Thoracic aorta (tissue), 2 donors: ENCODE results near the gene RPS6KA3. TPM values are rescaled to one million over a fixed set of nuclear protein-coding genes. Genes with fewer than 3 reads are reported as not detected.

Source experiments
- ATAC-seq: fragments of 150-250 bp; one replicate; pipeline ENCODE4 v1.8.0; 2017; ENCODE audit warnings: low read depth; ENCODE audit not compliant: insufficient number of reproducible peaks, low FRiP score
- DNase-seq: peaks from one replicate; pipeline ENCODE4 v3.0.0-alpha.2; 2020; ENCODE audit warnings: low spot score
- H3K27ac ChIP-seq, 2 donors: fragments of 200-600 bp; sonication (generic); 1 replicate in 1 of 2; 2 replicates in 1 of 2; pipeline ENCODE4 v1.5.1; 2016; ENCODE audit warnings: mild to moderate bottlenecking in 2 of 2, moderate library complexity in 2 of 2
- H3K27me3 ChIP-seq: fragments of 200-600 bp; sonication (generic); replicated peaks from 2 replicates; pipeline ENCODE4 v1.6.0; 2016; ENCODE audit warnings: mild to moderate bottlenecking; ENCODE audit not compliant: insufficient read depth
- H3K36me3 ChIP-seq: fragments of 200-600 bp; sonication (generic); one replicate; pipeline ENCODE4 v1.5.1; 2016
- H3K4me1 ChIP-seq, 2 donors: fragments of 200-600 bp; sonication (generic); 1 replicate in 1 of 2; 2 replicates in 1 of 2; pipeline versions ENCODE4 v1.5.1 to v1.6.0; 2016; ENCODE audit warnings: low read depth in 2 of 2, mild to moderate bottlenecking in 1 of 2; ENCODE audit not compliant: control insufficient read depth in 1 of 2
- H3K4me3 ChIP-seq: fragments of 200-600 bp; sonication (generic); 2 replicates; pipeline ENCODE4 v1.5.1; 2016; ENCODE audit warnings: mild to moderate bottlenecking
- H3K9me3 ChIP-seq: fragments of 200-600 bp; sonication (generic); 2 replicates; pipeline ENCODE4 v1.5.1; 2016
- total RNA-seq, 2 donors: library from RNA; depleted of rRNA; stranded (reverse); fragments of >200 nt; gene quantifications; one replicate each; pipeline versions ENCODE4 v1.1.0 to v1.2.3, GENCODE V29; 2016
- TF ChIP-seq, protein P1 (sequence below): fragments of 200-600 bp; sonication (generic); IDR thresholded peaks from one replicate; pipeline ENCODE4 v1.5.1; 2019; ENCODE audit warnings: antibody characterized with exemption

RPS6KA3 gene
- total RNA-seq, 2 donors from 2014 or later = 24.0 to 64.5 TPM

DNA sequence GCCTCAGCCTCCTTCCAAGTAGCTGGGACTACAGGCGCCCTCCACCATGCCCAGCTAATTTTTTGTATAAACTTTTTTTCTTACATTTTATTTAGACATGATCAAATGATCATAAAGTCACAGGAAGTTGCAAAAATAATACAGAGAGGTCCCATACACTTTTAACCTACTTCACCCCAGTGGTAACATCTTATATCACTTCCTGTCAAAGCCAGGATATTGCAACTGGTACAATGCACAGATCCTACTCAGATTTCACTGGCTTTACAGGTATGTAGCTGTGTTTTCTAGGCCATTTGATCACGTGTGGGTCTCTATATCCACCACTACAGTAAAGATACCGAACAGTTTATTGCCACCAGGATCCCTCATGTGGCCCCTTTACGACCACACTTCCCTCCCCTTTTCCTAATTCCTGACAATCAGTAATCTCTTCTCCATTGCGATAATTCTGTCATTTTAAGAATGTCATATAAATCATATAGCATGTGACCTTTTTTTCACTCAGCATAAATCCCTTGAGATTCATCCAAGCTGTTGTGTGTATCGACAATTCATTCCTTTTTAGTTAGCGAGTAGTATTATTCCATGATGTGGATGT is 18.0 kb downstream of the RPS6KA3 start:
- no peak overlapping the region for H3K4me3 ChIP-seq
- no peak for ATAC-seq
- H3K27me3 ChIP-seq = no peaks in the 10 kb centered on the region
- no peak overlapping the region for H3K27ac ChIP-seq
- H3K9me3 ChIP-seq = no peaks in the 10 kb centered on the region
- no peak for DNase-seq
- H3K36me3 ChIP-seq = no peaks in the 10 kb centered on the region
- H3K4me1 ChIP-seq = no peaks in the 10 kb centered on the region
- TF ChIP-seq, protein P1, sequence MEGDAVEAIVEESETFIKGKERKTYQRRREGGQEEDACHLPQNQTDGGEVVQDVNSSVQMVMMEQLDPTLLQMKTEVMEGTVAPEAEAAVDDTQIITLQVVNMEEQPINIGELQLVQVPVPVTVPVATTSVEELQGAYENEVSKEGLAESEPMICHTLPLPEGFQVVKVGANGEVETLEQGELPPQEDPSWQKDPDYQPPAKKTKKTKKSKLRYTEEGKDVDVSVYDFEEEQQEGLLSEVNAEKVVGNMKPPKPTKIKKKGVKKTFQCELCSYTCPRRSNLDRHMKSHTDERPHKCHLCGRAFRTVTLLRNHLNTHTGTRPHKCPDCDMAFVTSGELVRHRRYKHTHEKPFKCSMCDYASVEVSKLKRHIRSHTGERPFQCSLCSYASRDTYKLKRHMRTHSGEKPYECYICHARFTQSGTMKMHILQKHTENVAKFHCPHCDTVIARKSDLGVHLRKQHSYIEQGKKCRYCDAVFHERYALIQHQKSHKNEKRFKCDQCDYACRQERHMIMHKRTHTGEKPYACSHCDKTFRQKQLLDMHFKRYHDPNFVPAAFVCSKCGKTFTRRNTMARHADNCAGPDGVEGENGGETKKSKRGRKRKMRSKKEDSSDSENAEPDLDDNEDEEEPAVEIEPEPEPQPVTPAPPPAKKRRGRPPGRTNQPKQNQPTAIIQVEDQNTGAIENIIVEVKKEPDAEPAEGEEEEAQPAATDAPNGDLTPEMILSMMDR = no peak

DNA sequence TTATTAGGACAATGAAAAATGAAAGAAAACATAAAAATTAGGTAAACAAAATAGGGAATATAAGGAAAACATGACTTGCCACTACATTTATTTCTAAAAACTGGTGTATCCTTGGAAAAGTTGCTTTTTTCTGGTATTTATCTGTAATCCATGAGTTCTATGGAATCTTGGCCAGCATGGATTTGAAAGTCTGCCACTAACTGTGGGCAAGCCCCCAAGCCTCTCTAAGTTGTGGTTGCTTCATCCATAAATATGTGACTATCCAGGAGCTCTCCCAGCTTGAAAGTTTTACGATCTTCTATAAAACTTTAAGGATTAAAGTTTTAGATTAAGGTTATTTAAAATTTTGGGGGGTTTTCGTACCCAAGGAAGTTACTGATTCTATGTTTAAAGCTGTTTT is 21.8 kb downstream of the RPS6KA3 start:
- no peaks in the 10 kb centered on the region for H3K36me3 ChIP-seq
- no peaks in the 10 kb centered on the region for H3K27me3 ChIP-seq
- DNase-seq = no peak

GRCh38 chrX:20240201-20240600 is 26.5 kb downstream of the RPS6KA3 start:
- DNase-seq = no peak
- no peak for ATAC-seq

More for the DNA sequence above, 21.8 kb downstream of the RPS6KA3 start:
- no peaks in the 10 kb centered on the region for H3K9me3 ChIP-seq
- no peak overlapping the region for H3K27ac ChIP-seq
- ATAC-seq = no peak
- TF ChIP-seq, protein P1 = no peak
- H3K4me1 ChIP-seq = no peaks in the 10 kb centered on the region
- no peak overlapping the region for H3K4me3 ChIP-seq

DNA sequence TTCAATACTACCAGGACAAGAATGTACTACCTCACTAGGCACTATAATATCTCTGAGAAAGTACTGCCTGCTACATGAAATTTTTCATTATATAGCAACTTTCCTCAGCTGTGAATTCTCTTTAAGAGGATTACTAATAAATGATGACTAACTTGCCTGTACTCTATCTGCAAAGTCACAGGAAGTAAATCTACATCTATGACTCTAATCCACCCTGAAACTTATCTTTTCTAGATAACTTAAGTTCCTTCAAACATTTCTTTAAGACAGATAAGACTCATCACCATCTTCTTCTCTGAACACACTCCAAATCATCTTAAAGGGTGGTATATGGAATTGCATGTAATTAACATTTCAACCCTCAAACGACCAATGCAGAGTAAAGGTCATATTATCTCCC is 28.8 kb downstream of the RPS6KA3 start:
- TF ChIP-seq, protein P1 = no peak
- DNase-seq (no peak), ATAC-seq (no peak)
- H3K27me3 ChIP-seq = no peaks in the 10 kb centered on the region
- H3K9me3 ChIP-seq = no peaks in the 10 kb centered on the region
- H3K27ac ChIP-seq = no peak overlapping the region
- no peaks in the 10 kb centered on the region for H3K4me1 ChIP-seq
- no peak overlapping the region for H3K4me3 ChIP-seq
- H3K36me3 ChIP-seq = no peaks in the 10 kb centered on the region

More at GRCh38 chrX:20240201-20240600, 26.5 kb downstream of the RPS6KA3 start:
- H3K9me3 ChIP-seq = no peaks in the 10 kb centered on the region
- H3K27ac ChIP-seq = no peak overlapping the region
- H3K36me3 ChIP-seq = no peaks in the 10 kb centered on the region
- TF ChIP-seq, protein P1 = no peak
- no peak overlapping the region for H3K4me3 ChIP-seq
- no peaks in the 10 kb centered on the region for H3K27me3 ChIP-seq
- H3K4me1 ChIP-seq = no peaks in the 10 kb centered on the region

DNA sequence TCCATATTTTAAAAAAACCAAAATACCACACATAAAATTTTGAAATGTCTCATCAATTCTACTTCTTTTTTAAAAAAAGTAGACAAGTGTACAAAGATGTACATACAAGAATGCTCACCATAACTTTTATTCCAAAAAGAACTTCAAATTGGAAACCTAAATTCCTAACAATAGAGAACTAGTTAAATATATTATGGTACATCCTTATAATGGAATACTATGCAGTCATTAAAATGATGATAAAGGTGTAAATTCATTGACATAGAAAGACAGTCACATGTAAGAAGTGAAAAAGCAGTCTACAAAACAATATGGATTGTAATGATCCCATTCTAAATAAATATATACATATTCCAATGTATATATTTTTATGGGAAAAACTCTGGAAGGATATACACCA is 31.0 kb downstream of the RPS6KA3 start:
- TF ChIP-seq, protein P1 = no peak
- ATAC-seq = no peak
- DNase-seq = no peak
- H3K4me3 ChIP-seq = no peak overlapping the region
- no peaks in the 10 kb centered on the region for H3K4me1 ChIP-seq
- H3K36me3 ChIP-seq = no peaks in the 10 kb centered on the region
- H3K9me3 ChIP-seq = no peaks in the 10 kb centered on the region
- H3K27me3 ChIP-seq = no peaks in the 10 kb centered on the region
- H3K27ac ChIP-seq = no peak overlapping the region
